ENCODE measurements around the gene ZNF331. TPM values are rescaled to one million over a fixed set of nuclear protein-coding genes. Genes with fewer than 3 reads are reported as not detected.

The ZNF331 gene
- total RNA-seq, 2 donors from 2014 or later: 26.9 to 38.7 TPM

GRCh38 chr19:53626486-53626885 lies 88.5 kb downstream of the ZNF331 start:
- Histone ChIP-seq H3K9me3 (no peaks in the 10 kb centered on the region), H3K36me3 (no peaks in the 10 kb centered on the region), H3K27me3 (replicated peaks; ENCODE audit: insufficient read depth) (no peaks in the 10 kb centered on the region), H3K4me3 (no peak overlapping the region), H3K27ac (no peak overlapping the region), H3K4me1 (ENCODE audit: control insufficient read depth in 1 of 2, low read depth in 2 of 2) (no peaks in the 10 kb centered on the region)
- DNase-seq (ENCODE audit: low spot score): no peak
- no peak for ATAC-seq (ENCODE audit: insufficient number of reproducible peaks, low FRiP score, low read depth)
- TF ChIP-seq CTCF (IDR thresholded peaks at IDR 0.05): no peak

DNA sequence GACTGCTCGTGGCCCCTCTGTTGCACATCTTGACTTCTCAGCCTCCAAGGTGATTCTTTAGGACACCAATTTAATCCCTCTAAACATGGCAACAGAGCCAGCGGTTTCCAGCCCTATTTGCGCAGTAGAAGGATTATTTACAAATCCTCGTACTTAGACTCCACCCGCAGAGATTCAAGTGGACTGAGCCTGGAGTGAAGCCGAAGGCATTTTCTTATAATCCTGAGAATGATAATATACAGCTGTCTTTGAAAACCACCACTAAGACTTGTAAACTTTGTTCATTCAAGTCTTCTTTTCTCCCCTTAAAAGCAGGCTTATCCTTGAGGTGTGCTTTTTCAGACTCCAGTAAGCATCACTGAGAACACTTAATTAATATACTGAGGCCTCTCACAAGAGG lies 89.0 kb downstream of the ZNF331 start:
- Histone ChIP-seq H3K4me3 (no peak overlapping the region), H3K4me1 (ENCODE audit: control insufficient read depth in 1 of 2, low read depth in 2 of 2) (no peaks in the 10 kb centered on the region), H3K27ac (no peak overlapping the region), H3K27me3 (replicated peaks; ENCODE audit: insufficient read depth) (no peaks in the 10 kb centered on the region), H3K9me3 (no peaks in the 10 kb centered on the region), H3K36me3 (no peaks in the 10 kb centered on the region)
- no peak for DNase-seq (ENCODE audit: low spot score)
- no peak for ATAC-seq (ENCODE audit: insufficient number of reproducible peaks, low FRiP score, low read depth)
- TF ChIP-seq CTCF (IDR thresholded peaks at IDR 0.05): no peak

Other genes starting within 250 kb of the ZNF331 start
- 1 to 10 TPM; 4.2 to 7.4 TPM for gene ZNF845, start 204.4 kb upstream of the ZNF331 start, total RNA-seq
- 10 to 100 TPM in 1 of 2 donors, 1 to 10 TPM in 1; 4.9 to 11.4 TPM for gene ZNF525, start 172.4 kb upstream of the ZNF331 start, total RNA-seq
- 10 to 100 TPM; 10.3 to 18.5 TPM for gene ZNF765, start 143.0 kb upstream of the ZNF331 start, total RNA-seq
- 10 to 100 TPM; 14.0 to 16.8 TPM for gene ZNF761, start 106.2 kb upstream of the ZNF331 start, total RNA-seq
- gene ZNF813, start 70.4 kb upstream of the ZNF331 start, total RNA-seq: 1 to 10 TPM in 1 of 2 donors, under 1 TPM in 1; 0.81 to 3.0 TPM
- gene DPRX, start 93.9 kb downstream of the ZNF331 start, total RNA-seq: not detected

Data from thoracic aorta (tissue), 2 donors.